Activated CD8-positive, alpha-beta T cell treated with anti-CD3 and anti-CD28 coated beads for 36 hours (primary cell): ENCODE data around the gene INSYN1. TPM values are rescaled to one million over a fixed set of nuclear protein-coding genes. Genes with fewer than 3 reads are reported as not detected.

ENCODE experiments used
- ATAC-seq: fragments of 200-7000 bp; cut with Tn5 transposase; one replicate; pipeline ENCODE4 v1.10.0; 2021; ENCODE audit warnings: mild to moderate bottlenecking, moderate library complexity
- CTCF ChIA-PET: fragments of 350-600 bp; sonication (Branson Sonifier 250); formaldehyde crosslinking; loops from one replicate; lab custom pipeline; 2021; ENCODE audit warnings: antibody characterized with exemption; lab: Charles Lee
- POLR2A ChIA-PET: fragments of 350-600 bp; sonication (Branson Sonifier 250); formaldehyde crosslinking; loops from one replicate; lab custom pipeline; 2021; ENCODE audit warnings: antibody characterized with exemption; lab: Charles Lee
- DNase-seq: peaks from one replicate; pipeline ENCODE4 v3.0.0-alpha.2; 2020
- H3K27ac Mint-ChIP-seq: one replicate; pipeline ENCODE4 v1.8.0; 2021; ENCODE audit warnings: mild to moderate bottlenecking, mixed read lengths
- H3K27me3 Mint-ChIP-seq: one replicate; pipeline ENCODE4 v1.8.0; 2021; ENCODE audit warnings: mixed read lengths
- H3K36me3 Mint-ChIP-seq: one replicate; pipeline ENCODE4 v1.8.0; 2021; ENCODE audit warnings: low read depth, mixed read lengths
- H3K4me1 Mint-ChIP-seq: one replicate; pipeline ENCODE4 v1.8.0; 2021; ENCODE audit warnings: low read depth, mixed read lengths
- H3K4me3 Mint-ChIP-seq: one replicate; pipeline ENCODE4 v1.8.0; 2021; ENCODE audit warnings: mild to moderate bottlenecking, moderate library complexity, mixed read lengths
- H3K9me3 Mint-ChIP-seq: one replicate; pipeline ENCODE4 v1.8.0; 2021; ENCODE audit warnings: mixed read lengths
- CTCF ChIP-seq: fragments of 200-600 bp; IDR thresholded peaks from one replicate; pipeline ENCODE4 v1.8.0; 2022; ENCODE audit warnings: antibody characterized with exemption, mild to moderate bottlenecking
- intact Hi-C: fragments of 100-400 bp; cut with micrococcal nuclease; formaldehyde crosslinking; loops from one replicate; pipeline ENCODE4 v1.10.0; 2022
- total RNA-seq, 2 experiments: library from RNA; stranded (reverse); gene quantifications; one replicate each; pipeline ENCODE4 v1.2.3, GENCODE V29; 2021

INSYN1 gene
- total RNA-seq, 2 experiments from 2014 or later: not detected

GRCh38 chr15:73765778-73766177 lies 12.6 kb upstream of the INSYN1 start:
- H3K9me3 Mint-ChIP-seq: no peaks in the 10 kb centered on the region
- H3K27ac Mint-ChIP-seq: no peak overlapping the region
- H3K36me3 Mint-ChIP-seq: no peaks in the 10 kb centered on the region
- H3K4me3 Mint-ChIP-seq: no peak overlapping the region
- ChIA-PET CTCF (no interaction called here), POLR2A (no interaction called here)
- ATAC-seq: no peak
- no peak for TF ChIP-seq CTCF
- intact Hi-C loops: no loop called here
- no peak for DNase-seq
- H3K27me3 Mint-ChIP-seq: peaks cover 8% of the 10 kb centered on the region
- H3K4me1 Mint-ChIP-seq: no peaks in the 10 kb centered on the region

GRCh38 chr15:73763931-73764330 lies 10.8 kb upstream of the INSYN1 start:
- ChIA-PET CTCF (no interaction called here), POLR2A (no interaction called here)
- H3K4me3 Mint-ChIP-seq: no peak overlapping the region
- TF ChIP-seq CTCF: no peak
- intact Hi-C loops: no loop called here
- no peaks in the 10 kb centered on the region for H3K4me1 Mint-ChIP-seq
- ATAC-seq (no peak), DNase-seq (no peak)
- H3K36me3 Mint-ChIP-seq: no peaks in the 10 kb centered on the region
- H3K27me3 Mint-ChIP-seq: peaks cover 8% of the 10 kb centered on the region
- no peaks in the 10 kb centered on the region for H3K9me3 Mint-ChIP-seq
- no peak overlapping the region for H3K27ac Mint-ChIP-seq

GRCh38 chr15:73760330-73761329 lies 7.5 kb upstream of the INSYN1 start:
- no peak overlapping the region for H3K27ac Mint-ChIP-seq
- DNase-seq: no peak
- ChIA-PET POLR2A (no interaction called here), CTCF (no interaction called here)
- H3K4me1 Mint-ChIP-seq: no peaks in the 10 kb centered on the region
- no peak for ATAC-seq
- H3K4me3 Mint-ChIP-seq: no peak overlapping the region
- TF ChIP-seq CTCF: no peak
- H3K36me3 Mint-ChIP-seq: no peaks in the 10 kb centered on the region
- intact Hi-C loops: no loop called here
- peaks cover 12% of the 10 kb centered on the region for H3K27me3 Mint-ChIP-seq
- no peaks in the 10 kb centered on the region for H3K9me3 Mint-ChIP-seq

GRCh38 chr15:73758461-73758860 lies 5.3 kb upstream of the INSYN1 start:
- Mint-ChIP-seq H3K27ac (no peak overlapping the region), H3K4me1 (no peaks in the 10 kb centered on the region), H3K9me3 (no peaks in the 10 kb centered on the region), H3K4me3 (no peak overlapping the region), H3K27me3 (peaks cover 29% of the 10 kb centered on the region), H3K36me3 (no peaks in the 10 kb centered on the region)
- TF ChIP-seq CTCF: no peak
- ChIA-PET CTCF (no interaction called here), POLR2A (no interaction called here)
- intact Hi-C loops: no loop called here
- ATAC-seq (no peak), DNase-seq (no peak)

- ATAC-seq (no peak), DNase-seq (no peak)
- Mint-ChIP-seq H3K27me3 (peaks cover 30% of the 10 kb centered on the region), H3K9me3 (no peaks in the 10 kb centered on the region), H3K4me3 (no peak overlapping the region), H3K4me1 (no peaks in the 10 kb centered on the region), H3K27ac (no peak overlapping the region), H3K36me3 (no peaks in the 10 kb centered on the region)
- POLR2A ChIA-PET: no interaction called here
- CTCF ChIA-PET: no interaction called here
- intact Hi-C loops: no loop called here
- no peak for TF ChIP-seq CTCF
Measured at GRCh38 chr15:73757571-73757970, 4.4 kb upstream of the INSYN1 start.
